Measurements from ENCODE around the gene EIF1.

EIF1 gene

GRCh38 chr17:41653421-41653820 is 35.3 kb upstream of the EIF1 start:
- H3K4me3 Mint-ChIP-seq, result no peak overlapping the region
- H3K27ac Mint-ChIP-seq, result no peak overlapping the region
- ATAC-seq, result no peak
- DNase-seq (ENCODE audit: low spot score in 2 of 2), result no peak
- no peaks in the 10 kb centered on the region for H3K36me3 Mint-ChIP-seq
- H3K9me3 Mint-ChIP-seq, result no peaks in the 10 kb centered on the region
- peaks cover 5% of the 10 kb centered on the region for H3K4me1 Mint-ChIP-seq

GRCh38 chr17:41653892-41654677 is 34.6 kb upstream of the EIF1 start:
- ATAC-seq, result no peak
- H3K27ac Mint-ChIP-seq, result no peak overlapping the region
- no peak overlapping the region for H3K4me3 Mint-ChIP-seq

GRCh38 chr17:41654678-41655607 is 33.7 kb upstream of the EIF1 start:
- Mint-ChIP-seq H3K36me3 (no peaks in the 10 kb centered on the region), H3K27ac (no peak overlapping the region), H3K4me3 (no peak overlapping the region), H3K4me1 (no peaks in the 10 kb centered on the region), H3K9me3 (no peaks in the 10 kb centered on the region)
- DNase-seq (ENCODE audit: low spot score in 2 of 2) (no peak), ATAC-seq (no peak)

More at GRCh38 chr17:41653892-41654677, 34.6 kb upstream of the EIF1 start:
- Mint-ChIP-seq H3K9me3 (no peaks in the 10 kb centered on the region), H3K36me3 (no peaks in the 10 kb centered on the region), H3K4me1 (no peaks in the 10 kb centered on the region)
- no peak for DNase-seq (ENCODE audit: low spot score in 2 of 2)

- Mint-ChIP-seq H3K9me3 (no peaks in the 10 kb centered on the region), H3K36me3 (no peaks in the 10 kb centered on the region), H3K27ac (no peak overlapping the region), H3K4me1 (no peaks in the 10 kb centered on the region), H3K4me3 (no peak overlapping the region)
- DNase-seq (ENCODE audit: low spot score in 2 of 2) (no peak), ATAC-seq (no peak)
Measured at GRCh38 chr17:41655611-41656111, 33.0 kb upstream of the EIF1 start.

- no peak for ATAC-seq
- no peak overlapping the region for H3K4me3 Mint-ChIP-seq
- no peak for DNase-seq (ENCODE audit: low spot score in 2 of 2)
- H3K9me3 Mint-ChIP-seq, result no peaks in the 10 kb centered on the region
- no peaks in the 10 kb centered on the region for H3K4me1 Mint-ChIP-seq
- H3K27ac Mint-ChIP-seq, result peak overlapping the region; percentile 60
- no peaks in the 10 kb centered on the region for H3K36me3 Mint-ChIP-seq
Measured at GRCh38 chr17:41656249-41657023, 32.2 kb upstream of the EIF1 start.

GRCh38 chr17:41657176-41657754 is 31.4 kb upstream of the EIF1 start:
- ATAC-seq (no peak), DNase-seq (ENCODE audit: low spot score in 2 of 2) (no peak)
- Mint-ChIP-seq H3K4me1 (no peaks in the 10 kb centered on the region), H3K27ac (no peak overlapping the region), H3K4me3 (no peak overlapping the region), H3K9me3 (no peaks in the 10 kb centered on the region), H3K36me3 (no peaks in the 10 kb centered on the region)

GRCh38 chr17:41657936-41658335 is 30.7 kb upstream of the EIF1 start:
- Mint-ChIP-seq H3K4me1 (no peaks in the 10 kb centered on the region), H3K4me3 (no peak overlapping the region), H3K9me3 (no peaks in the 10 kb centered on the region), H3K27ac (no peak overlapping the region), H3K36me3 (no peaks in the 10 kb centered on the region)
- ATAC-seq (no peak), DNase-seq (ENCODE audit: low spot score in 2 of 2) (no peak)

- peaks cover 4% of the 10 kb centered on the region for H3K36me3 Mint-ChIP-seq
- ATAC-seq (no peak), DNase-seq (ENCODE audit: low spot score in 2 of 2) (no peak)
- peak overlapping the region; percentile 69 for H3K27ac Mint-ChIP-seq
- H3K4me1 Mint-ChIP-seq, result no peaks in the 10 kb centered on the region
- H3K9me3 Mint-ChIP-seq, result no peaks in the 10 kb centered on the region
- no peak overlapping the region for H3K4me3 Mint-ChIP-seq
Measured at GRCh38 chr17:41658846-41659245, 29.8 kb upstream of the EIF1 start.

- H3K9me3 Mint-ChIP-seq, result no peaks in the 10 kb centered on the region
- DNase-seq (ENCODE audit: low spot score in 2 of 2) (no peak), ATAC-seq (no peak)
- H3K36me3 Mint-ChIP-seq, result peaks cover 4% of the 10 kb centered on the region
- H3K4me3 Mint-ChIP-seq, result no peak overlapping the region
- peak overlapping the region; percentile 69 for H3K27ac Mint-ChIP-seq
- no peaks in the 10 kb centered on the region for H3K4me1 Mint-ChIP-seq
Measured at GRCh38 chr17:41659427-41660212, 29.1 kb upstream of the EIF1 start.

- Mint-ChIP-seq H3K4me1 (peaks cover 2% of the 10 kb centered on the region), H3K4me3 (no peak overlapping the region), H3K27ac (no peak overlapping the region), H3K36me3 (peaks cover 4% of the 10 kb centered on the region), H3K9me3 (no peaks in the 10 kb centered on the region)
- DNase-seq (ENCODE audit: low spot score in 2 of 2) (no peak), ATAC-seq (no peak)
Measured at GRCh38 chr17:41660221-41660711, 28.4 kb upstream of the EIF1 start.

GRCh38 chr17:41663451-41664171 is 25.1 kb upstream of the EIF1 start:
- DNase-seq (ENCODE audit: low spot score in 2 of 2), result no peak
- H3K9me3 Mint-ChIP-seq, result no peaks in the 10 kb centered on the region
- H3K36me3 Mint-ChIP-seq, result peaks cover 12% of the 10 kb centered on the region
- H3K27ac Mint-ChIP-seq, result no peak overlapping the region
- no peak overlapping the region for H3K4me3 Mint-ChIP-seq
- peaks cover 32% of the 10 kb centered on the region for H3K4me1 Mint-ChIP-seq
- ATAC-seq, result no peak

GRCh38 chr17:41664172-41664457 is 24.6 kb upstream of the EIF1 start:
- Mint-ChIP-seq H3K9me3 (no peaks in the 10 kb centered on the region), H3K27ac (no peak overlapping the region), H3K4me1 (peaks cover 33% of the 10 kb centered on the region), H3K36me3 (peaks cover 12% of the 10 kb centered on the region), H3K4me3 (no peak overlapping the region)
- ATAC-seq (no peak), DNase-seq (ENCODE audit: low spot score in 2 of 2) (no peak)

GRCh38 chr17:41664587-41665565 is 23.8 kb upstream of the EIF1 start:
- Mint-ChIP-seq H3K9me3 (no peaks in the 10 kb centered on the region), H3K4me1 (peaks cover 41% of the 10 kb centered on the region), H3K27ac (peak overlapping the region; percentile 93), H3K4me3 (peak overlapping the region; percentile 83), H3K36me3 (peaks cover 12% of the 10 kb centered on the region)
- DNase-seq (ENCODE audit: low spot score in 2 of 2), result no peak
- ATAC-seq, result no peak
